Measurements from ENCODE around the gene FUOM.

The FUOM gene

GRCh38 chr10:133396035-133396624, 38.3 kb upstream of the FUOM start:
- no peaks in the 10 kb centered on the region for H3K27me3 Mint-ChIP-seq (ENCODE audit: low read depth)
- H3K4me1 Mint-ChIP-seq = peaks cover 5% of the 10 kb centered on the region
- peak overlapping the region; percentile 98 to 99 (median 98) for H3K4me3 Mint-ChIP-seq
- TF ChIP-seq CTCF (IDR thresholded peaks at IDR 0.05; ENCODE audit: unreplicated experiment in 3 of 3) = no peak
- no peaks in the 10 kb centered on the region for H3K9me3 Mint-ChIP-seq
- H3K36me3 Mint-ChIP-seq (ENCODE audit: low read depth) = peaks cover 37% of the 10 kb centered on the region
- H3K27ac Mint-ChIP-seq = no peak overlapping the region

GRCh38 chr10:133394801-133395221, 37.0 kb upstream of the FUOM start:
- Mint-ChIP-seq H3K4me1 (peaks cover 5% of the 10 kb centered on the region), H3K4me3 (peak overlapping the region; percentile 98 to 99 (median 98)), H3K27ac (peak overlapping the region; percentile 89 to 93 (median 90)), H3K36me3 (ENCODE audit: low read depth) (peaks cover 38% of the 10 kb centered on the region), H3K9me3 (no peaks in the 10 kb centered on the region), H3K27me3 (ENCODE audit: low read depth) (no peaks in the 10 kb centered on the region)
- TF ChIP-seq CTCF (IDR thresholded peaks at IDR 0.05; ENCODE audit: unreplicated experiment in 3 of 3) = no peak

- peak in 1 of 3 experiments; percentile 27 for TF ChIP-seq CTCF (IDR thresholded peaks at IDR 0.05; ENCODE audit: unreplicated experiment in 3 of 3)
- H3K27ac Mint-ChIP-seq = peak within 1 kb of the TSS; percentile 89 to 93 (median 90)
- no peaks in the 10 kb centered on the region for H3K9me3 Mint-ChIP-seq
- peaks cover 33% of the 10 kb centered on the region for H3K36me3 Mint-ChIP-seq (ENCODE audit: low read depth)
- H3K27me3 Mint-ChIP-seq (ENCODE audit: low read depth) = no peaks in the 10 kb centered on the region
- peak within 1 kb of the TSS; percentile 98 to 99 (median 98) for H3K4me3 Mint-ChIP-seq
- H3K4me1 Mint-ChIP-seq = peaks cover 5% of the 10 kb centered on the region
These were observed 36.3 kb upstream of the FUOM start, which contains the start of gene MTG1 for GRCh38 chr10:133394064-133394663. Gene MTG1 (plus strand): TSS chr10:133394157. CDS start chr10:133394221, 64 bp downstream.

GRCh38 chr10:133393401-133394063, 35.7 kb upstream of the FUOM start:
- Mint-ChIP-seq H3K27me3 (ENCODE audit: low read depth) (no peaks in the 10 kb centered on the region), H3K36me3 (ENCODE audit: low read depth) (peaks cover 28% of the 10 kb centered on the region), H3K9me3 (no peaks in the 10 kb centered on the region), H3K27ac (peak overlapping the region; percentile 51 to 92 (median 89)), H3K4me1 (peaks cover 5% of the 10 kb centered on the region), H3K4me3 (peak overlapping the region; percentile 98 to 99 (median 98))
- TF ChIP-seq CTCF (IDR thresholded peaks at IDR 0.05; ENCODE audit: unreplicated experiment in 3 of 3) = no peak

GRCh38 chr10:133391761-133392518, 34.1 kb upstream of the FUOM start:
- H3K27ac Mint-ChIP-seq = no peak overlapping the region
- H3K9me3 Mint-ChIP-seq = no peaks in the 10 kb centered on the region
- H3K27me3 Mint-ChIP-seq (ENCODE audit: low read depth) = no peaks in the 10 kb centered on the region
- peaks cover 5% of the 10 kb centered on the region for H3K4me1 Mint-ChIP-seq
- no peak overlapping the region for H3K4me3 Mint-ChIP-seq
- no peak for TF ChIP-seq CTCF (IDR thresholded peaks at IDR 0.05; ENCODE audit: unreplicated experiment in 3 of 3)
- peaks cover 14% of the 10 kb centered on the region for H3K36me3 Mint-ChIP-seq (ENCODE audit: low read depth)
